ENCODE data around the gene KCTD3.

- TF ChIP-seq, protein P1, sequence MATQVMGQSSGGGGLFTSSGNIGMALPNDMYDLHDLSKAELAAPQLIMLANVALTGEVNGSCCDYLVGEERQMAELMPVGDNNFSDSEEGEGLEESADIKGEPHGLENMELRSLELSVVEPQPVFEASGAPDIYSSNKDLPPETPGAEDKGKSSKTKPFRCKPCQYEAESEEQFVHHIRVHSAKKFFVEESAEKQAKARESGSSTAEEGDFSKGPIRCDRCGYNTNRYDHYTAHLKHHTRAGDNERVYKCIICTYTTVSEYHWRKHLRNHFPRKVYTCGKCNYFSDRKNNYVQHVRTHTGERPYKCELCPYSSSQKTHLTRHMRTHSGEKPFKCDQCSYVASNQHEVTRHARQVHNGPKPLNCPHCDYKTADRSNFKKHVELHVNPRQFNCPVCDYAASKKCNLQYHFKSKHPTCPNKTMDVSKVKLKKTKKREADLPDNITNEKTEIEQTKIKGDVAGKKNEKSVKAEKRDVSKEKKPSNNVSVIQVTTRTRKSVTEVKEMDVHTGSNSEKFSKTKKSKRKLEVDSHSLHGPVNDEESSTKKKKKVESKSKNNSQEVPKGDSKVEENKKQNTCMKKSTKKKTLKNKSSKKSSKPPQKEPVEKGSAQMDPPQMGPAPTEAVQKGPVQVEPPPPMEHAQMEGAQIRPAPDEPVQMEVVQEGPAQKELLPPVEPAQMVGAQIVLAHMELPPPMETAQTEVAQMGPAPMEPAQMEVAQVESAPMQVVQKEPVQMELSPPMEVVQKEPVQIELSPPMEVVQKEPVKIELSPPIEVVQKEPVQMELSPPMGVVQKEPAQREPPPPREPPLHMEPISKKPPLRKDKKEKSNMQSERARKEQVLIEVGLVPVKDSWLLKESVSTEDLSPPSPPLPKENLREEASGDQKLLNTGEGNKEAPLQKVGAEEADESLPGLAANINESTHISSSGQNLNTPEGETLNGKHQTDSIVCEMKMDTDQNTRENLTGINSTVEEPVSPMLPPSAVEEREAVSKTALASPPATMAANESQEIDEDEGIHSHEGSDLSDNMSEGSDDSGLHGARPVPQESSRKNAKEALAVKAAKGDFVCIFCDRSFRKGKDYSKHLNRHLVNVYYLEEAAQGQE (IDR thresholded peaks at IDR 0.05; ENCODE audit: insufficient read depth in 1 of 2, low read depth in 2 of 2, low read length in 1 of 2), result no peak
- TF ChIP-seq SIN3A (IDR thresholded peaks at IDR 0.05; ENCODE audit: borderline replicate concordance, insufficient read depth, low read depth, low read length), result no peak
These were observed 68.7 kb downstream of the KCTD3 start for GRCh38 chr1:215635827-215636226.
